ENCODE measurements around the gene PDZD7. TPM values are rescaled to one million over a fixed set of nuclear protein-coding genes. Genes with fewer than 3 reads are reported as not detected.
A peak's percentile ranks its signal among the peaks of the same experiment; 100 is the strongest.

The PDZD7 gene
- polyA plus RNA-seq, result 1 to 10 TPM in 2 of 3 donors, under 1 TPM in 1; 0.25 to 3.3 (median 2.3) TPM

GRCh38 chr10:101031128-101031795 is at the start of gene PDZD7, which contains the start of gene SFXN3:
Gene PDZD7, minus strand, starts transcription at chr10:101031129. Its CDS starts 910 bp downstream, at chr10:101030219.
Gene SFXN3, plus strand, starts transcription at chr10:101031234. Its CDS starts 3,461 bp downstream, at chr10:101034695.
- 0 to 1% (median 0%) methylated on average over 38 of the region's 38 CpGs for WGBS, 3 donors

GRCh38 chr10:101079874-101080273 is 48.9 kb upstream of the PDZD7 start:
- H3K27ac ChIP-seq (ENCODE audit: low read depth, low read length), result no peak overlapping the region
- WGBS, 3 donors, result 60 to 81% (median 77%) methylated on average over 1 of the region's 1 CpG

More at GRCh38 chr10:101031128-101031795, at the start of gene PDZD7, which contains the start of gene SFXN3:
- peak within 1 kb of the TSS; percentile 71 for H3K27ac ChIP-seq (ENCODE audit: low read depth, low read length)

- 69 to 83% (median 78%) methylated on average over 5 of the region's 5 CpGs for WGBS, 3 donors
- no peak overlapping the region for H3K27ac ChIP-seq (ENCODE audit: low read depth, low read length)
Observed at GRCh38 chr10:101076630-101077029, 45.7 kb upstream of the PDZD7 start.

- WGBS, 3 donors, result 11 to 17% (median 14%) methylated on average over 4 of the region's 4 CpGs
- no peak overlapping the region for H3K27ac ChIP-seq (ENCODE audit: low read depth, low read length)
Observed at GRCh38 chr10:101075775-101076174, 44.8 kb upstream of the PDZD7 start.

- 9 to 17% (median 11%) methylated on average over 13 of the region's 13 CpGs for WGBS, 3 donors
- H3K27ac ChIP-seq (ENCODE audit: low read depth, low read length), result no peak overlapping the region
Observed at GRCh38 chr10:101073631-101074030, 42.7 kb upstream of the PDZD7 start.

GRCh38 chr10:101072923-101073322 is 42.0 kb upstream of the PDZD7 start:
- 50 to 68% (median 62%) methylated on average over 9 of the region's 9 CpGs for WGBS, 3 donors
- no peak overlapping the region for H3K27ac ChIP-seq (ENCODE audit: low read depth, low read length)

DNA sequence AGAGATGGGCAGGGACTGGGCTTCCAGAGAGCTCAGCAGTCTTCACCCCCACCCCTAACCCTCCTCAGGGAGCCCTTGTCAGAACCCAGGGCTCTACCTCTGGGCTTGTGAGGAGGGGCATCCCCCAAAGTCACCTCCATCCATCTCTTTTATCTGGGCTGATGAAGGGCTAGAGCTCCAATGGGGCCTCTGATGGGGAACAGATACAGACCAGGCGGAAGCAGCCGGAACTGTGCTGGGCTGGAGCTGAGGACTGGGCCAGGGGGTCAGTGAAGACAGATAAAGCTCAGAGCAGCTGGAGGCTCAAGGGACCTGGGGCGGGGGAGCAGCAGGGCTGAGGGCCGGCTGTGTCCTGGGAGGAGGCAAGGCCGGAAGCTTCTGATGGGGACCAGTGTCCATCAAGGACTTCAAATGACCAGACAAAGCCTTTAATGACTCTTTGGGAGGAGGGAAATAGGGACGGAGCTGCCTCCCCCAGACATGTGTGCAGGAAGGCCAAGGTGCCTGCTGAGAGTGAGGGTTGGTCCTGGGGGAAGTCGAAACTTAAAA is 41.0 kb upstream of the PDZD7 start:
- H3K27ac ChIP-seq (ENCODE audit: low read depth, low read length), result no peak overlapping the region
- 59 to 68% (median 64%) methylated on average over 7 of the region's 7 CpGs for WGBS, 3 donors

GRCh38 chr10:101071267-101071884 is 40.4 kb upstream of the PDZD7 start:
- H3K27ac ChIP-seq (ENCODE audit: low read depth, low read length), result no peak overlapping the region
- WGBS, 3 donors, result 53 to 71% (median 64%) methylated on average over 6 of the region's 6 CpGs

- no peak overlapping the region for H3K27ac ChIP-seq (ENCODE audit: low read depth, low read length)
- 86 to 90% (median 87%) methylated on average over 3 of the region's 3 CpGs for WGBS, 3 donors
Observed at GRCh38 chr10:101070098-101070497, 39.2 kb upstream of the PDZD7 start.

GRCh38 chr10:101069441-101069840 is 38.5 kb upstream of the PDZD7 start:
- no peak overlapping the region for H3K27ac ChIP-seq (ENCODE audit: low read depth, low read length)
- WGBS, 3 donors, result 75 to 94% (median 88%) methylated on average over 5 of the region's 5 CpGs

- 1% methylated on average over 43 of the region's 43 CpGs for WGBS, 3 donors
- no peak overlapping the region for H3K27ac ChIP-seq (ENCODE audit: low read depth, low read length)
Observed at GRCh38 chr10:101067356-101068083, 36.6 kb upstream of the PDZD7 start.

GRCh38 chr10:101066896-101067355 is 36.0 kb upstream of the PDZD7 start:
- H3K27ac ChIP-seq (ENCODE audit: low read depth, low read length), result no peak overlapping the region
- 1 to 2% (median 2%) methylated on average over 31 of the region's 31 CpGs for WGBS, 3 donors

GRCh38 chr10:101066146-101066895 is 35.4 kb upstream of the PDZD7 start:
- 2 to 3% (median 2%) methylated on average over 47 to 49 of the region's 49 CpGs for WGBS, 3 donors
- no peak overlapping the region for H3K27ac ChIP-seq (ENCODE audit: low read depth, low read length)

- H3K27ac ChIP-seq (ENCODE audit: low read depth, low read length), result no peak overlapping the region
- 70 to 88% (median 73%) methylated on average over 3 of the region's 3 CpGs for whole genome bisulfite sequencing, 3 donors
Observed at GRCh38 chr10:101065481-101066145, 34.7 kb upstream of the PDZD7 start.

DNA sequence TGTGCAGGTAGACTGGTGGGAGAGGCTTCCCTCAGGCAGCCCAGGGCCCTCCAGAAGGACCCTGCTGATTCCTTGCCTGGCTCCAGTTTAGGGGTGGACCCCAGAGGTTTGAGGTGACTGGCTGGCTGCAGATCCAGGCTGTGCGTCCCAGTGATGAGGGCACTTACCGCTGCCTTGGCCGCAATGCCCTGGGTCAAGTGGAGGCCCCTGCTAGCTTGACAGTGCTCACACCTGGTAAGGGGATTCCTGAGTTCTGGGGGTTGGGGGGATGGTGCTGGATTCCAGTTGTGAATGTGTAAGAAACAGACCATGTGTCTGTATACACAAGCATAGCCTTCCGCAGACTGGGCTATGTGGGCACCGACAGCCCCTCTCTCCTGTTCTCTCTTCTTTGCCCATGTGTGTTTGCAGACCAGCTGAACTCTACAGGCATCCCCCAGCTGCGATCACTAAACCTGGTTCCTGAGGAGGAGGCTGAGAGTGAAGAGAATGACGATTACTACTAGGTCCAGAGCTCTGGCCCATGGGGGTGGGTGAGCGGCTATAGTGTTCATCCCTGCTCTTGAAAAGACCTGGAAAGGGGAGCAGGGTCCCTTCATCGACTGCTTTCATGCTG is 33.6 kb upstream of the PDZD7 start:
- H3K27ac ChIP-seq (ENCODE audit: low read depth, low read length), result no peak overlapping the region
- WGBS, 3 donors, result 84 to 91% (median 89%) methylated on average over 9 of the region's 9 CpGs

DNA sequence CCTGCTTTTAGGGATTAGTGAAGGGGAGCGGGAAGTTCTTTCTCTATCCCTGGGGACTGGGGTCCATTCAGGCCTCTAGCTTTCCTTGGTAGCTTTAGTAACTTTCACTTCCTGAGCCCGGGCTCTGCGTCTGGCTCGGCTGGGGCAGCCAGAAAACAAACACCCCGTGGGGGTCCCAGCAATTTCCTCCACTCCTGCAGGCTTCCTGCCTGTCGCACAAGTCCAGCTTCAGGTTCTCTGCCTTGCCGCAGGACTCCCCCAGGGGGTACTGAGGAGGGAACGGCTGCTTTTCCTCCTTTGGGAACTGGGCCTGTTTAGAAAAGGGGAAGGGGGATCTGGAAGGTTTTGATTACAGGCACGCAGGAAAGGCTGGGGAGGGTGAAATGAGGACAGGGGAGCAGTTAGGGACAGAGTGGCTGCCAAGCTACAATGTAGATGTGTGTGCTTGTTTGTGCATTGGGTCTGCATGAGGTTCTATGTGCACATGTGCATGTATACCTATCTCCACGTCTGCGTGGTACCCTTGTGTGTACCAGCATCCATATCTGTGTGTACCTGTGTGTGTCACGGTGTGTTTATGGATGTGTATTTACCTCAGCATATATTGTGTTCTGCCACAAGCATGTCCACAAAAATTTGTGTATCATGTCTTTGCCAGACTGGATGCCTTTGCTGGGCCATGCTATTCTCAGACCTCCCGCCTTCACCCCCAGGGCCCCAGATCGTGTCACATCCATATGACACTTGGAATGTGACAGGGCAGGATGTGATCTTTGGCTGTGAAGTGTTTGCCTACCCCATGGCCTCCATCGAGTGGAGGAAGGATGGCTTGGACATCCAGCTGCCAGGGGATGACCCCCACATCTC is 32.9 kb upstream of the PDZD7 start:
- WGBS, 3 donors, result 27 to 55% (median 33%) methylated on average over 15 of the region's 15 CpGs
- H3K27ac ChIP-seq (ENCODE audit: low read depth, low read length), result no peak overlapping the region
